ENCODE results near the gene CTNNB1.
"Not testable (repeated sequence)": the region's sequence is repeated elsewhere in the genome, so short reads cannot be mapped to it uniquely, and the experiment has no call there.

CTNNB1 gene

GRCh38 chr3:41250825-41251224, 51.5 kb downstream of the CTNNB1 start:
- no peak for DNase-seq

- DNase-seq = no peak
These were observed 52.3 kb downstream of the CTNNB1 start for GRCh38 chr3:41251593-41251992.

GRCh38 chr3:41258239-41258800, 59.0 kb downstream of the CTNNB1 start:
- no peak for DNase-seq

GRCh38 chr3:41259449-41260062, 60.3 kb downstream of the CTNNB1 start:
- DNase-seq = no peak

- DNase-seq = no peak
These were observed 60.8 kb downstream of the CTNNB1 start for GRCh38 chr3:41260063-41260450.

GRCh38 chr3:41265011-41265545, 65.8 kb downstream of the CTNNB1 start:
- DNase-seq = no peak

- no peak for DNase-seq
These were observed 66.5 kb downstream of the CTNNB1 start for GRCh38 chr3:41265823-41266273.

- no peak for DNase-seq
These were observed 68.8 kb downstream of the CTNNB1 start for GRCh38 chr3:41267975-41268640.

GRCh38 chr3:41272667-41273066, 73.4 kb downstream of the CTNNB1 start:
- no peak for DNase-seq

GRCh38 chr3:41274944-41275668, 75.8 kb downstream of the CTNNB1 start:
- no peak for DNase-seq

GRCh38 chr3:41276191-41276590, 76.9 kb downstream of the CTNNB1 start:
- no peak for DNase-seq

GRCh38 chr3:41277790-41278465, 78.6 kb downstream of the CTNNB1 start:
- no peak for DNase-seq

- DNase-seq = not testable (repeated sequence)
These were observed 85.6 kb downstream of the CTNNB1 start for GRCh38 chr3:41284934-41285333.

GRCh38 chr3:41286305-41286704, 87.0 kb downstream of the CTNNB1 start:
- no peak for DNase-seq

- no peak for DNase-seq
These were observed 89.5 kb downstream of the CTNNB1 start for GRCh38 chr3:41288785-41289184.

All from hypothalamus (tissue), 51 donors.